ENCODE data around the gene PITPNC1.

- TF ChIP-seq, protein P1, sequence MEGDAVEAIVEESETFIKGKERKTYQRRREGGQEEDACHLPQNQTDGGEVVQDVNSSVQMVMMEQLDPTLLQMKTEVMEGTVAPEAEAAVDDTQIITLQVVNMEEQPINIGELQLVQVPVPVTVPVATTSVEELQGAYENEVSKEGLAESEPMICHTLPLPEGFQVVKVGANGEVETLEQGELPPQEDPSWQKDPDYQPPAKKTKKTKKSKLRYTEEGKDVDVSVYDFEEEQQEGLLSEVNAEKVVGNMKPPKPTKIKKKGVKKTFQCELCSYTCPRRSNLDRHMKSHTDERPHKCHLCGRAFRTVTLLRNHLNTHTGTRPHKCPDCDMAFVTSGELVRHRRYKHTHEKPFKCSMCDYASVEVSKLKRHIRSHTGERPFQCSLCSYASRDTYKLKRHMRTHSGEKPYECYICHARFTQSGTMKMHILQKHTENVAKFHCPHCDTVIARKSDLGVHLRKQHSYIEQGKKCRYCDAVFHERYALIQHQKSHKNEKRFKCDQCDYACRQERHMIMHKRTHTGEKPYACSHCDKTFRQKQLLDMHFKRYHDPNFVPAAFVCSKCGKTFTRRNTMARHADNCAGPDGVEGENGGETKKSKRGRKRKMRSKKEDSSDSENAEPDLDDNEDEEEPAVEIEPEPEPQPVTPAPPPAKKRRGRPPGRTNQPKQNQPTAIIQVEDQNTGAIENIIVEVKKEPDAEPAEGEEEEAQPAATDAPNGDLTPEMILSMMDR (IDR thresholded peaks at IDR 0.05) = no peak
- no peak for TF ChIP-seq POLR2A (IDR thresholded peaks at IDR 0.05)
Measured at GRCh38 chr17:67443931-67444595, 67.0 kb downstream of the PITPNC1 start.

Measured in breast epithelium (tissue), 3 donors.